Natural killer cell (primary cell): Measurements from ENCODE around the gene ZEB1. TPM values are rescaled to one million over a fixed set of nuclear protein-coding genes. Genes with fewer than 3 reads are reported as not detected.

Experiments used
- ATAC-seq, 3 donors: fragments of 150-1000 bp in 2 of 3; fragments of 200-7000 bp in 1 of 3; cut with Tn5 transposase; 1 replicate in 1 of 3; 2 replicates in 2 of 3; pipeline ENCODE4 v1.10.0; 2021; ENCODE audit warnings: mild to moderate bottlenecking in 2 of 3, moderate library complexity in 2 of 3
- DNase-seq, 2 donors: peaks; one replicate each; pipeline versions ENCODE4 v3.0.0 to v3.0.0-alpha.2; 2013 to 2021; ENCODE audit warnings: mixed read lengths in 1 of 2
- H3K27ac ChIP-seq: one replicate; pipeline ENCODE4 v1.5.1; 2013; ENCODE audit warnings: mild to moderate bottlenecking, low read length
- H3K27me3 ChIP-seq: one replicate; pipeline ENCODE4 v1.6.1; 2013; ENCODE audit warnings: low read length; ENCODE audit not compliant: control insufficient read depth, insufficient read depth
- H3K36me3 ChIP-seq: one replicate; pipeline ENCODE4 v1.6.1; 2013; ENCODE audit warnings: low read length; ENCODE audit not compliant: control insufficient read depth, insufficient read depth
- H3K4me1 ChIP-seq: one replicate; pipeline ENCODE4 v1.6.1; 2013; ENCODE audit warnings: low read length; ENCODE audit not compliant: control insufficient read depth, insufficient read depth
- H3K4me3 ChIP-seq: one replicate; pipeline ENCODE4 v1.5.1; 2013; ENCODE audit warnings: low read length
- H3K9me3 ChIP-seq: one replicate; pipeline ENCODE4 v1.6.1; 2013; ENCODE audit warnings: low read length; ENCODE audit not compliant: control insufficient read depth, insufficient read depth
- H3K27ac Mint-ChIP-seq, 2 donors: one replicate each; pipeline ENCODE4 v1.8.0; 2022; ENCODE audit warnings: mild to moderate bottlenecking in 2 of 2, mixed read lengths in 2 of 2, moderate library complexity in 1 of 2
- H3K27me3 Mint-ChIP-seq, 2 donors: one replicate each; pipeline ENCODE4 v1.8.0; 2022; ENCODE audit warnings: low read depth in 2 of 2, mixed read lengths in 2 of 2
- H3K36me3 Mint-ChIP-seq: one replicate; pipeline ENCODE4 v1.8.0; 2022; ENCODE audit warnings: mixed read lengths
- H3K4me1 Mint-ChIP-seq, 2 donors: one replicate each; pipeline ENCODE4 v1.8.0; 2022; ENCODE audit warnings: mixed read lengths in 2 of 2
- H3K4me3 Mint-ChIP-seq: one replicate; pipeline ENCODE4 v1.8.0; 2022; ENCODE audit warnings: mild to moderate bottlenecking, moderate library complexity, mixed read lengths
- H3K9me3 Mint-ChIP-seq, 2 donors: one replicate each; pipeline ENCODE4 v1.8.0; 2022; ENCODE audit warnings: mixed read lengths in 2 of 2
- CTCF ChIP-seq: fragments of 200-600 bp; IDR thresholded peaks from one replicate; pipeline ENCODE4 v1.8.0; 2022; ENCODE audit warnings: antibody characterized with exemption
- WGBS: methylation state at CpG from one replicate; pipeline ENCODE4 v1.1.7; 2013; ENCODE audit warnings: missing lambda C conversion rate; ENCODE audit not compliant: insufficient coverage; 5-methylcytosine and 5-hydroxymethylcytosine counted together
- intact Hi-C: fragments of 100-400 bp; cut with micrococcal nuclease; formaldehyde crosslinking; loops from one replicate; pipeline ENCODE4 v1.14.2; 2022
- total RNA-seq, 4 donors: library from RNA; stranded (reverse); fragments of 120-200 nt in 1 of 4; gene quantifications; one replicate each; pipeline versions ENCODE4 v1.2.3 to v1.2.4, GENCODE V29; 2013 to 2022

Gene ZEB1
- total RNA-seq, 3 donors from 2014 or later (not counting 1 experiment from before 2014, with no cell fraction given) = 29.3 to 30.6 (median 29.7) TPM

- intact Hi-C loops = no loop called here
- Histone ChIP-seq H3K36me3 (no peaks in the 10 kb centered on the region), H3K27ac (no peak overlapping the region), H3K4me3 (no peak overlapping the region), H3K27me3 (no peaks in the 10 kb centered on the region), H3K9me3 (no peaks in the 10 kb centered on the region), H3K4me1 (no peaks in the 10 kb centered on the region)
- Mint-ChIP-seq H3K9me3 (no peaks in the 10 kb centered on the region), H3K36me3 (no peaks in the 10 kb centered on the region), H3K27me3 (peaks cover 19 to 37% of the 10 kb centered on the region in 2 donors), H3K4me3 (no peak overlapping the region), H3K4me1 (no peaks in the 10 kb centered on the region), H3K27ac (no peak overlapping the region)
- TF ChIP-seq CTCF = no peak
- ATAC-seq (no peak), DNase-seq (no peak)
- WGBS = 100% methylated on average over 1 of the region's 3 CpGs
Observed at GRCh38 chr10:31303212-31303611, 15.8 kb upstream of the ZEB1 start.

GRCh38 chr10:31304291-31304970, 14.6 kb upstream of the ZEB1 start:
- H3K27me3 Mint-ChIP-seq = peaks cover 17 to 36% of the 10 kb centered on the region in 2 donors
- no peak overlapping the region for H3K4me3 Mint-ChIP-seq
- no peak overlapping the region for H3K4me3 ChIP-seq
- H3K36me3 Mint-ChIP-seq = no peaks in the 10 kb centered on the region
- H3K27ac Mint-ChIP-seq = no peak overlapping the region
- no peaks in the 10 kb centered on the region for H3K4me1 ChIP-seq
- no peak for TF ChIP-seq CTCF
- intact Hi-C loops = no loop called here
- no peak for ATAC-seq
- no peaks in the 10 kb centered on the region for H3K4me1 Mint-ChIP-seq
- no peak overlapping the region for H3K27ac ChIP-seq
- no peaks in the 10 kb centered on the region for H3K27me3 ChIP-seq
- no peaks in the 10 kb centered on the region for H3K9me3 ChIP-seq
- no peak for DNase-seq
- no peaks in the 10 kb centered on the region for H3K9me3 Mint-ChIP-seq
- 89% methylated on average over 6 of the region's 6 CpGs for WGBS
- H3K36me3 ChIP-seq = no peaks in the 10 kb centered on the region

- no peaks in the 10 kb centered on the region for H3K36me3 ChIP-seq
- no peak for TF ChIP-seq CTCF
- peaks cover 5% of the 10 kb centered on the region for H3K4me1 ChIP-seq
- intact Hi-C loops = loop anchor here (10.0 kb wide), 2 partner anchors 179 to 741 kb away; partner anchors contain the start of gene KIF5B
- H3K4me3 Mint-ChIP-seq = no peak overlapping the region
- peaks cover 6 to 11% of the 10 kb centered on the region in 2 donors for H3K4me1 Mint-ChIP-seq
- H3K27ac ChIP-seq = no peak overlapping the region
- H3K27me3 Mint-ChIP-seq = no peaks in the 10 kb centered on the region
- H3K9me3 Mint-ChIP-seq = no peaks in the 10 kb centered on the region
- no peak for ATAC-seq
- WGBS = 97% methylated on average over 3 of the region's 3 CpGs
- DNase-seq = no peak
- no peak overlapping the region for H3K27ac Mint-ChIP-seq
- H3K36me3 Mint-ChIP-seq = no peaks in the 10 kb centered on the region
- no peak overlapping the region for H3K4me3 ChIP-seq
- no peaks in the 10 kb centered on the region for H3K27me3 ChIP-seq
- H3K9me3 ChIP-seq = no peaks in the 10 kb centered on the region
Observed at GRCh38 chr10:31313396-31313795, 5.6 kb upstream of the ZEB1 start.
